ENCODE results near the gene TMEM165. TPM values are rescaled to one million over a fixed set of nuclear protein-coding genes. Genes with fewer than 3 reads are reported as not detected.

TMEM165 gene
- polyA plus RNA-seq, 1 donor (not counting 4 experiments of a cell fraction or from before 2014, with no cell fraction given) = 132 TPM

- Histone ChIP-seq H3K9me3 (ENCODE audit: control insufficient read depth, low read depth, low read length) (no peaks in the 10 kb centered on the region), H3K4me1 (ENCODE audit: control insufficient read depth, extremely low read depth, insufficient read depth, low read length) (peaks cover 12% of the 10 kb centered on the region), H3K79me2 (ENCODE audit: control insufficient read depth, insufficient read depth, low read length) (peaks cover 30% of the 10 kb centered on the region), H3K4me3 (ENCODE audit: control insufficient read depth in 2 of 3, extremely low read depth in 1 of 3, insufficient read depth in 2 of 3, low read depth in 1 of 3, low read length in 3 of 3) (no peak overlapping the region), H3K27ac (ENCODE audit: control insufficient read depth, insufficient read depth, low read length) (no peak overlapping the region), H3K9me1 (ENCODE audit: control insufficient read depth, extremely low read depth, insufficient read depth, low read length) (no peaks in the 10 kb centered on the region), H3K27me3 (ENCODE audit: control insufficient read depth, extremely low read depth, insufficient read depth, low read length) (no peaks in the 10 kb centered on the region), H3K36me3 (ENCODE audit: control insufficient read depth in 2 of 2, extremely low read depth in 1 of 2, insufficient read depth in 2 of 2, low read length in 2 of 2) (peaks cover 0 to 7% of the 10 kb centered on the region in 2 experiments), H3K9ac (ENCODE audit: control insufficient read depth, extremely low read depth, insufficient read depth, low read length) (no peak overlapping the region), H3K4me2 (ENCODE audit: control insufficient read depth, extremely low read depth, insufficient read depth, low read depth, low read length) (no peak overlapping the region), H4K20me1 (ENCODE audit: control insufficient read depth, extremely low read depth, insufficient read depth, low read length) (peaks cover 12% of the 10 kb centered on the region), H2AFZ (ENCODE audit: control insufficient read depth, low read length) (peak overlapping the region; percentile 5)
- DNase-seq (ENCODE audit: low read depth, low spot score) (no peak), FAIRE-seq (no peak)
- dilution Hi-C loops (cut with MboI; ENCODE audit: extremely low pct_ligation_motif_present, low sequenced_read_pairs) = no loop called here
- TF ChIP-seq CTCF (optimal IDR thresholded peaks at IDR 0.05 in 1 of 3, IDR thresholded peaks at IDR 0.05 in 1 of 3, conservative IDR thresholded peaks at IDR 0.05 in 1 of 3; ENCODE audit: extremely low read depth in 1 of 3, insufficient read depth in 2 of 3, low read length in 3 of 3) (no peak), EZH2 (IDR thresholded peaks at IDR 0.05; ENCODE audit: low read length) (no peak)
Observed at GRCh38 chr4:55393461-55394320, 2.1 kb upstream of the TMEM165 start.

- Histone ChIP-seq H3K36me3 (ENCODE audit: control insufficient read depth in 2 of 2, extremely low read depth in 1 of 2, insufficient read depth in 2 of 2, low read length in 2 of 2) (peaks cover 3 to 7% of the 10 kb centered on the region in 2 experiments), H3K4me1 (ENCODE audit: control insufficient read depth, extremely low read depth, insufficient read depth, low read length) (peaks cover 21% of the 10 kb centered on the region), H3K27me3 (ENCODE audit: control insufficient read depth, extremely low read depth, insufficient read depth, low read length) (no peaks in the 10 kb centered on the region), H3K4me2 (ENCODE audit: control insufficient read depth, extremely low read depth, insufficient read depth, low read depth, low read length) (peak overlapping the region; percentile 86), H3K9me3 (ENCODE audit: control insufficient read depth, low read depth, low read length) (no peaks in the 10 kb centered on the region), H4K20me1 (ENCODE audit: control insufficient read depth, extremely low read depth, insufficient read depth, low read length) (peaks cover 22% of the 10 kb centered on the region), H2AFZ (ENCODE audit: control insufficient read depth, low read length) (peak overlapping the region; percentile 96), H3K27ac (ENCODE audit: control insufficient read depth, insufficient read depth, low read length) (peak overlapping the region; percentile 90), H3K79me2 (ENCODE audit: control insufficient read depth, insufficient read depth, low read length) (peaks cover 43% of the 10 kb centered on the region), H3K9ac (ENCODE audit: control insufficient read depth, extremely low read depth, insufficient read depth, low read length) (peak overlapping the region; percentile 88), H3K4me3 (ENCODE audit: control insufficient read depth in 2 of 3, extremely low read depth in 1 of 3, insufficient read depth in 2 of 3, low read depth in 1 of 3, low read length in 3 of 3) (peak overlapping the region; percentile 83 to 97 (median 88)), H3K9me1 (ENCODE audit: control insufficient read depth, extremely low read depth, insufficient read depth, low read length) (no peaks in the 10 kb centered on the region)
- TF ChIP-seq EZH2 (IDR thresholded peaks at IDR 0.05; ENCODE audit: low read length) (no peak), CTCF (optimal IDR thresholded peaks at IDR 0.05 in 1 of 3, IDR thresholded peaks at IDR 0.05 in 1 of 3, conservative IDR thresholded peaks at IDR 0.05 in 1 of 3; ENCODE audit: extremely low read depth in 1 of 3, insufficient read depth in 2 of 3, low read length in 3 of 3) (peak in 1 of 3 experiments; percentile 14)
- FAIRE-seq (no peak), DNase-seq (ENCODE audit: low read depth, low spot score) (no peak)
- dilution Hi-C loops (cut with MboI; ENCODE audit: extremely low pct_ligation_motif_present, low sequenced_read_pairs) = no loop called here
Observed at GRCh38 chr4:55395218-55395528, 584 bp upstream of the TMEM165 start.

All from keratinocyte (primary cell).